Effector CD8-positive, alpha-beta T cell (primary cell): ENCODE measurements around the gene GRIA4.
"Not testable (repeated sequence)": the region's sequence is repeated elsewhere in the genome, so short reads cannot be mapped to it uniquely, and the experiment has no call there.

Experiments used
- DNase-seq: peaks from one replicate; lab custom pipeline; 2025; lab: John Stamatoyannopoulos, UW

GRIA4 gene

DNA sequence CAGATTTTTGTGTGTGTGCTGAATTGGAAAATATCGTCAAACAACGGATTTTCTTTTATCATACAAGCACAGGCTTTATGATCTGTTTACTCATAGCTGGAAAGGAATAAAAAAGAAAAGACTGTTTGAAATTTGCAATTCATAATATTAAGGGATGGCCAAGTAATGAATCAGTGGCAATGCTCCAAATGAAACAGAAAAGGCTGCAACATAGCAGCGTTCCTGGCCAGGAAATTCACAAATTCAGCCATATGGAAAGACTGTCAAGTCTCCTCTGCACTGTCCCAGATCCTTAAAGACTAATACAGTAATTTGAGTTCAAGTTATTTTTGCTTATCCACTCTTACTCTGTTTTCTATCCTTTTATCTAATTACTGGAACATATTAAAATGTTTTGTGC lies 313.9 kb downstream of the GRIA4 start:
- DNase-seq, result no peak

DNA sequence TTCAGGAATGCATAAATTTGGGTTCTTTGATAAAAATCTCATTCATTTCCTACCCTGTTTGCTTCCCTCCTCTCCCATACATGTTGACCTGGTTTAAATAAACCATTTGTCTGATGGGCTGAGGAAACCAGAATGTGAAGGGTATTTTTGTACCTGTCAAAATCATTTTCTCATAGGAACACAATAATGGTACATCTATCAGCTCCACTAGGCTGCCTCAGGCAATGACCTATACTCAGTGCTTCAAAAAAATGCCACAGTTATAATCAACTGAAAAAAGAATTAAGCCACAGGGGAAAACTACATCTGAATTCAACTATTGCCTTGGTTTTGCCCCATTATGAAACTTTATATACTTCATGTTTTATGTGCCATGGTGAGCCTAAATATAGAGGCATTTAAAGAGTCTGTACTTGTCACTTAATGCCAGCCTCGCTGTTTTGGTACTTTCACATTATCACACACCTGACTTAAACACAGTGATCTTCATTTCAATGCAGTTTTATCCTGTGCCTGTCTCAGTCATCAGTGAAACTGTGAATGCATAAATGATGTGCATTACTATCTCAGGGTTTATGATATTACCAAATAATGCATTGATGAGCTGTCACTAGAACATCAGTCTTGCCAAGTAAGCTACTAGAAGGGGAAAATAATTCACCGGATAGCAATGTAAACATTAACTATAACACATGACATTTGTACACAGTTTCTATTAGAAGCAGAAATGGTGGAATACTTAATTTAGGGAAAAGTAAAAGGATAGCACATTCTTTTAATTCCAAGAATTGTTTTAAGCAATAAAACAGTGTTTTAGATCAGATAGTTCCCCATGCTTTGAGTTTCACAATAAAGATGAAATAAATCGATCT lies 319.4 kb downstream of the GRIA4 start:
- DNase-seq, result no peak

DNA sequence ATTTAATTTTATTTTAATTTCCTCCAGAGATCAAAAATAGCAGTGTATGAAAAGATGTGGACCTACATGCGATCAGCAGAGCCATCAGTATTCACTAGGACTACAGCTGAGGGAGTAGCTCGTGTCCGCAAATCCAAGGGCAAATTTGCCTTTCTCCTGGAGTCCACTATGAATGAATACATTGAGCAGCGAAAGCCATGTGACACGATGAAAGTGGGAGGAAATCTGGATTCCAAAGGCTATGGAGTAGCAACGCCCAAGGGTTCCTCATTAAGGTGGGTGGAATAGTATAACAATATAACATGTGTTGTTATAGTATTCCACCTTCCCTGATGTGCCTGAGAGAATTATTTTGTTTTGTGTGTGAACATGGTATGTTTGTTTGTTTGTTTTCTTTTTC lies 323.8 kb downstream of the GRIA4 start:
- DNase-seq, result no peak

DNA sequence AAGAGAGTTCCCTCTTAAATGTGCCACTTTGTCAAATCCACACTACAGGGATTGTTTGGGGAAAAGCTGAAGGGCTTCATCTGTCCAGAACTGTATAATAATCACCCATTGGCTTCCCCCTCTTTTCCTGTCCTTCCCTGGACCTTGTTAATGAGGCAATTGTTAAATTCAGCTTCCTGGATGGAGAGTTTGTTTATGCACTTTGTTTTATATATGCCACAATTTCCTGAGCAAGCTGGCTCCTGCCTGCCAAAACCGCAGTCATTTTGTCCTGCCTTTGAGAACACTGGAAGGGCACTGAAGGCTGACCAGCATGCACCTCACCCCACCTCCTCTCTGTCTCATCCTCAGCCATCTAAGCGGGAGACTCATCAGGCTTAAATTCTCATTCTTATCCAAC lies 325.9 kb downstream of the GRIA4 start:
- DNase-seq, result no peak

DNA sequence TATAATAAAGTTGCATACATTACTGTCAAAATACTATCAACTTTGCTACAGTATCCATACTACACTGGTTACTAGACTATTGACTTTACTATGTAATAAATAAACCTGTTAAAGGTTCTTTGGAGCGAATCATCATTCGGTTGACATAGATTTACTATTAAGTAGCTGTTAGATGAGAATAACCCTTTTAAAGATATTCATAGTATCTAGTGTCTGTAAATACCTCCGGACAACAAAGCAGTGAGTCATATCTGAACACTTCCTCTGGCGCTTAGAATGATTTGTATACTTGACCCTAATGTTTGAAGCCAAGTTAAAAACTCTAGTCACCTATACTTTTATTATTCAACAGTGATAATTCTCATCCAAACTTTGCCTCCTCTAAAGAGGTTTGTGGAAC lies 327.5 kb downstream of the GRIA4 start:
- no peak for DNase-seq

DNA sequence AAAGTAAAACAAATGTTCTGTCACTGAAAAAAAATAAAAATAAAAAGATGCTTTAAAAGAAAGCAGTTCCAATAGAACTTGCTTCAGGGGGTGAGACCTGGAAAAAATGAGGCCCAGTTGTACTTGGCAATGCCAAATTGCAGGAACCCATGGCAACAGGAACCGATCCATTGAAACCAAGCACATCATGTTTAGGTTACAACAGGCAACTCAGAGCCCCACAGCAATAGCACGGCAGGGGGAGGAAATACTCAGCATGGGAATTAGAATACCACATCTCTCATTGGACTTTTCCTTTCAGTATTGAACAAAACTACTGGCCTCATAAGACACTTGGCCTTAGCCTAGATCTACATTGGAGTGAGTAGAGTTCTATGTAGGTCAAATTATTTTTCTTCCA lies 327.9 kb downstream of the GRIA4 start:
- DNase-seq, result no peak

DNA sequence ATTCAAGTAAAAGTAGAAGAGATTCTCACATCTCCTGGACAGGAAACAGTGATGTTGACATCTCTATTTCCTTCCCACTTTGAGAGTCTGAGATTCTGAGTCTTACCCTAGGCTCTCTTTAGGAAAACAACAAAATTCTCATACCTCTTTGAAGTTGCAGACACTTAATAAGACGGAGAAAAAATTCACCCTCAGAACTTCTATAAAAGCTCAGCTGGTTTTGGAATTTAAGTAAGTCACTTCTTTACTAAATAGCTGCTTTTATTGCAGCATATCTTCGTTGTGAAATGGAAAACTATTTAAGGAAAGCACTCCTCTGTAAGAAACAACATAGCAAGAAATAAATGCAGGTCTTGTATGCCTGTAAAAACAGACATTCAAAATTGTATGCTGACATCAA lies 333.0 kb downstream of the GRIA4 start:
- no peak for DNase-seq

DNA sequence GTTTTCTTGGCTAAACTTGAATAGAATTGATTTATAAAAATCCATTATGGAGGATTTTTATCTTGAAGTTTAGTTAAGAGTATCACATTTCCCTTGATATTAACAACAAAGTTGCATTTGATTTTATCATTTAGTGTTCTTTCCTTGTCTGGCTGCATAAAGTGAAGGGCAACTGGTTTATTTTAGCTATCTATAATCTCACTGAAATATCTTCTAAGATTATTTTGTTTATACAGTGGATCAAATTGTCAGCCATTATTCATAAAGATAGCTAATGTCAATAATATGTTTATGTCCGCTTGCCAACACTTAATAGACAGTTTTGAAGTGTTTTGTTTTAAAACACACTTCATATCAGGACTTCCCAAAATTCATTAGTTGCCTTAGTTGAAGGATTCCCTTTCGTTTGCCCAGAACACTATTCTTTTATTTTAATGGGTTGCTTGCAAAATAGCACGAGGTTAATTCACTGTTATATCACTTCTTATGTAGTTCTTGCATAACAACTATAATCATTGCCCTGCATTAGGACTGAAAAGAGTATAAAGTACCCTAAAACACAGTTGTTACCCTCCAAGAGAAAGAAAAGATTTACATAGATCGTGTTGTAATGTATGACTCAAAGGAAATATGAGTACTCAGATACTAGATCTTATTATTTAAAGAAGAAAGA lies 339.2 kb downstream of the GRIA4 start:
- no peak for DNase-seq

DNA sequence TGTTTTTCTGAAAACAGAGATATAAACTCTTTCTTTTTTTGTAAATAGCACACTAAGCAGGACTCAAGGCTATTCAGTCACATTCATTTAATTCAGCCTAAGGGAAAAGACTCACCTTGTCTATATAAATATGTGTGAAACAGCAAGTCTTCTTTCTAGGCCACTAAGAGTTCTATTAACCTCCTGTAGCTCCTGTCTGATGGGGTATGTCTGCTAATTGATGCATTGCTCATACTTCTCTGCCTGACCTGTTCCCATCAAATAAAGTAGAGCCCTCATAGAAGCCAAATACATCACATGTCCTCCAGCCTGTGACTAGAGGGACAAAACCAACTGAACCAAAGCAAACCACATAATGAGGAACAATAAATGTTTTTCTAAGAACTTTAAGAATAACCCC lies 344.0 kb downstream of the GRIA4 start:
- no peak for DNase-seq

DNA sequence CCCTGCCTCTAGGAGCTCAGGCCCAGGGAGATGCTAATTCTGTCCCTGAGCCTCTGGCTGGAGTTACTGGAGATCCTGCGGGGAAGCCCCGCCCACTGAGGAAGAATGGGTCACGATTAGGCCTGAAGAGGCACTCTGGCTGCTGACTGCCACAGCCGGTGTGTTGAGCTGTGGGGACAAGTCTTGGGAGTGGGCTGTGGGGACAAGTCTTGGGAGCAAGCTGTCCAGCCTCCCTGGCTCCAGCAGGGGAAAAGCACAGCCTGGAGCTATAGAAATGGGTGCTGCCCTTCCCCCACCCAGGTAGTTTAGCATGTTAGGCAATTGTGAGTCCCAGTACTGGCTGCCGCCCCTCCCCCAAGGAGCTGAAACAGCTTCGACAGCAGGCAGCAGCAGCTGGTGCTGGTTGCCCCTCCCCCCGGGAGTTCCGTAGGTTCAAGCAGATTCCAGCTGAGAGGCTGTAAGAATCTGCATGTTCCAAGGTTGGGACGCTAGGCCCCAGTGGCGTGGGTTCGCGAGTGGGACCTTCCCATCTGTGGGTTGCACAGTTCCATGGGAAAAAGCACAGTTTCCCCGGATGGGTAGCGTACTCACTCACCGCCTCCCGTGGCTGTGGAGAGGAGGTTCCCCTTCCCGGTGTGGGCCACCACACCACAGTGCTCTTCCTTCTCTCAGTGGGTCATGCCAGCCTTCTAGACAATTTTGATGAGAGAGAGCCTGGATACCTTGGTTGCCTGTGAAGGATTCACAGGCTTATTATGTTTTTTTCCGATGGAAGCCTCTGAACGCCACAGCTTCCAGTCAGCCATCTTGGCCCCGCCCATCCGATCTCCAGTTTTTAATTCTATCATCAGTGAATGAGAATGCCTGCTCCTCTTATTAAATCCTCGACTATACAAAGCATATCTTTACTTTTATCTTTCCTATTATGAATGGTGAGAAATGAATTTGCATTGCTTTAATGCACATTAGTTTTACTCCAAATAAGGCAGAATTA lies 350.7 kb downstream of the GRIA4 start:
- no peak for DNase-seq

DNA sequence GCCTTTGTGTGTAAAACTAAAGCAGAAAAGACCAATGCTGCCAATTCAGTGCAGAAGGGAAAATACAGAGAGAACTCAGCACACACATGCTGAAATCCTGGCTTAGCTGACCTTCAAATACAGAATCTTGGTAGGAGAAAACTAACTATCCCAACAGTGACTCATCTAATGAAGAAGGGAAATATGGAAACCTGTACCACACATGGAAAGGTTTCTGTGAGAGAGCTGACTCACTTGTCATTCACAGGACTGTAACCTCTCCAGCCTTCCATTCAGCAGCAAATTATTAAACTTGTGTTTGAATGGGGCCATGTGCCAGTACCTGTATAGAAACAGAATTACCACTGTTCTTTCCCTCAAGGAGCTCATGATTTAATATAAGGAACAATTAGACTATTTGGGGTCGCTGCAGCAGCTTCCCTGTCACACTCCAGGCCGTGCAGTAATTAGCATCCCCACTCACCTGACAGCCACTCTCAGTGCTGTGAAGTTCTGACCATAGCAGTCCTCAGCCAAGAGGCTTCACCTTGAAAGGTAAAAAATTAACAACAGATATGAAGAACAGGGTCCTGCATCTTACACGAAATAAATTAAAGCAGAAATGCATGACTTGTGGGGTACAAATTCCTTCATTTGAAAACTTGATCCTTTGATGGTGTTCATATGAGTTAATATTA lies 358.3 kb downstream of the GRIA4 start:
- no peak for DNase-seq

DNA sequence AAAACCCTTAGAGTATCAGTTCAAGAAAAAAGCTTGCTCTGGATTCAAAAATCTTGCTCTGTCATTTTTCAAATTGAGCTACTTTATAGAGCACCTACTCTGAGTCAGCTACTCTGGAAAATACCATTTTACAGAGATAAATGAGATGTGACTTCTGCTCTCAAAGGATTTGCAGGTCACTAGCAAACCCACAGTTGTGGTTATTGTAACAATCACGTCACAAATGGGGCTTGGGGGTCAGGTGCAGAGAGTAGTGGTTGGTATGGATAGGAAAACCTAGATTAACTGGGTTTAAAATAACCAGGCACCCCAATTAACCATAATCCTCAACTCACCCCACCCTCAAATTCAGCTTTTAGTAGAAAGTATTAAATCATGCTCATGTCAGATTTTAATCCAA lies 359.9 kb downstream of the GRIA4 start:
- no peak for DNase-seq

DNA sequence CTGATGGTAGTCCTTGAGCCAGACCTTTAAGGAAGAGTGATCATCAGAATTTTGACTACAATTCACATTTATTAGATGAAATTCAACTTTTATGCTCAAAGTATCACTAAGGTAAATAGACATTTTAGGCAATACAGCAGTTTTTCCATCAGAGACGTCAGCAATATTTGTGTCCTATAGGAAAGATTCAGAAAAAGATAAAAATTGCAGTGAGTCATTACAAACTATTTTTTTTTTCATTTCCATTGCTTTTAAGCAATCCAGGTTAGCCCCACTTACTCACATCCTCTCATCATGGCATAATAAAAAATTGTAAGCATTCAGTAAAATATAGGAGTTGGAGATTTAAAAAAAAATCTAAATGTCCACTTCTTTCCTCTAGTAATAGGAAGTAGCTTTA lies 365.3 kb downstream of the GRIA4 start:
- no peak for DNase-seq

DNA sequence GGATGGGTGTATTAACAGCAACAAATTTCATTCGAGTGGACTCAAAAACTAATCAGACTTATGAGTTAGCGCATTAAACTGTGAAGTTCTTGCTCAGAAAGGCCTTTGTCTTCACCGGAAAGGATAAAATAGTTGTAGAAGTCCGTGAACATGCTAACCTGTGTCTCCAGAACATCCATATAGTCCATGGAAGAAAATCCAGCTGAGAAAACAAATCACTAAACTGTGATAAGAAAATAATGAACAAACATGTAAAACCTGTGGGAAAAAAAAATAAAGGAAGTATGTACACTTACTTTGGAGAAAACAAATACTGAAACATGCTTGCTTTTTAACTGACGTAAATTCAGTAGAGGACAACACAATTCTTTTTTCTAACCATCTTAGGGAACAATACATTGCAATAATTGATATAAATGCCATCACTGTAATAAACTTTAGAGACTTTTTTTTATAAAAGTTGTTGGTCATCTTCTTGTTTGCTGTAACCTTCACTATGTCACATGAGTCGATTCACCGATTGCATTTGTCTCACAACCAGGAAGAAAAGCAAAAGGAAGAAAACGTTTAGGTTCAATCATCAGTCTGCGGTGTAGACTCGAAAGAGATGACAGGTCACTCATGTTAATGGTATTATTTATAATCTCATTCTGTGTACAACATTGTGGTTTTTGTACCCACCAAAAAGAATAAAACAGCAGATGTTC lies 370.3 kb downstream of the GRIA4 start:
- no peak for DNase-seq

DNA sequence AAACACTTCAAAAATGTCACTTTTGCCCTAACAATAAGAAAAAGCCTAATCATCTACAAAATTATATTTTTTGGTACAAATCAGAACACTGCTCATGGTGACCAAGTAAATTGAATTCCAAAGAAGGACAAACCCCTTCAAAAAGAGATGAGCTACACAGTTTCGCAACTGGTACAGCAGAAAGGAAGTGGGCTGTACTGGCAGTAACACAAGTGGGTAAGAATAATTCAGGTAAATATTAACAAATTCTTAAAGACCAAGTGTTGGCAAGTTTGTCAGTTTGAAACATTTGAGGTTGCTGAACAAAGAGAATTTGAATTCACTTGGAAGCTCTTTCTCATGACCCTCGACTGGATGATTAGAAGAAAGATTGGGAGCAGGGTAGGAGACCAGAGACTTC lies 376.7 kb downstream of the GRIA4 start:
- no peak for DNase-seq

DNA sequence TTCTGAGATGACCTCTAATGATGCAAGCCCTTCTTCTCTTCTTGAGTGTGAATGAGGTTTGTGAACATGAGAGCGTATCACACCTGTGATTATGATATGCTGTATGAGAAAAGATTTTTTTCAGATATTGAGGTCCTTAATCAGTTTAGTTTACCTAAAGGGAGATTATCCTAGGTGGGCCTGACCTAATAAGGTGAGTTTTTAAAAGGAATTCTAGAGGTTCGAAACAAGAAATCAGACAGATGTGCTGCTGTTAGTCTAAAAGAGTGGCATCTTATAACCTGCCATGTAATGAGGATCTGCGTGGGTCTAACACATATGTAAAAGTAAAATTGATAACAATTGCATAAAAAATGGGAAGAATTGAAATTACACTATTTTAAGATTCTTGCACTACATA lies 378.3 kb downstream of the GRIA4 start:
- DNase-seq, result no peak

DNA sequence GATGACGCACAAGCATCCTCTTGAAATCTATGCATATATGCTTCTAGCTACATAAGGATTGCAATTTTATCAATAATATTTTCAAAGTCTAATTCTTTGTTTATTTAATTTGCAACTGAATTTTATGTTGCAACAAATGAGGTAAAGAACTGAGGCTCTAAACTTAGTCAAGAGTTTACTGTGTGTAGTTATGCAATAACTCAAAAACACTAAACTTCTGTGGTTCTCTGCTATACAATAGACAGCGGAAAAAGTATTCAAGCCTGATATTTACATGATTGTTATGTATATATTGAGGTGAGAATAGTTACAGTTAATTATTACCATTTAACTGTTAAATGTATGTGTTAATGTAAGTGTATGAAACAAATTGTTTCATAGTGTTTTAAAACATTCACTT lies 379.3 kb downstream of the GRIA4 start:
- no peak for DNase-seq

DNA sequence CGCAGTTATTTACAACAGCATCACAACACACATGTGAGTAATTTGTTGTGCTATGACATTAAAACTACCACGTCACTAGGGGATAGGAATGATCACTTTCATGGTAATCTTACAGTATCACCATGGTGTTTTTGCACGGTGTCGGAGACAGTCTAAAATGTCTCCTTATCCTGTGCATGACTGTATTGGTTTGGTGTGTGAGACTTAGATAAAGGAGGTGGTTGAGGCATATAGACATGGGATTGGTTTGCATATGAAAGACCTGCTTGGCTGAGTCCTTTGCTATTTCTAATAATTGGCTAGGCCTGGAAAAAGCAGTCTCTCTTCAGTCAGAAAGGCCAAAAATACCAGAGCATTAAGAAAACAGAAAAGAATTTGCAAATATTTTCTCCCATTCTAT lies 382.0 kb downstream of the GRIA4 start:
- no peak for DNase-seq

DNA sequence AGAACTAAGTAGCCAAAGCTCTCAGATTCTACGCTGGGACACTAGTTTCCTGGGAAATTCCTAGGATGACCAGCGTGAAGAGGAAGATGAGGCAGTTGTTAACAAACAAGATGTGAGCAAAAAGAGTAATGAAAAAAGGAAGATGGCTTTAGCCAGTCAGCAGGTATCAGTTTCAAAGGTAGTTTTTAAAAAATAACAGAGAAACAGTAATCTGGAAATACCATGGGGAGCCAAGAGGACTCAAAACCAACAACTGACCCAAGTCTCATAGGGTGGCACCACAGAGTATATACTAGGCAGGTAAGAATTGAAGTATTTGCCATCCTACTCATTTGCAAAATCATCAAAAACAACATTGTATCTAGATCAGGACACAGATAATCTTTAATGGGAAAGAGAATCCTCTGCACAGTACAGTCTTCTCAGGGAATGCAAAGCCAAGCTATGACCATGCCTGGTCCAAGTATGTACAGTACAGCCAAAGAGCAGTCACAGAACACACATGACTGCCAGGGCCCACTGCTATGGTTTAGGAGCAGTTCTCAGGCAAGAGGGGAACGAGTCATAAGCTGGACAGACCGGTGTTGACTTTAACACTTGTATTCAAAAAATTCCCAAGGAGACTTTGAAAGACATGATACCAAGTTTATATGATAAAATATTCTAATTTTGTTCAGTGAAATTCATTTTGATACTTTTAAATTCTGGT lies 391.6 kb downstream of the GRIA4 start:
- no peak for DNase-seq

DNA sequence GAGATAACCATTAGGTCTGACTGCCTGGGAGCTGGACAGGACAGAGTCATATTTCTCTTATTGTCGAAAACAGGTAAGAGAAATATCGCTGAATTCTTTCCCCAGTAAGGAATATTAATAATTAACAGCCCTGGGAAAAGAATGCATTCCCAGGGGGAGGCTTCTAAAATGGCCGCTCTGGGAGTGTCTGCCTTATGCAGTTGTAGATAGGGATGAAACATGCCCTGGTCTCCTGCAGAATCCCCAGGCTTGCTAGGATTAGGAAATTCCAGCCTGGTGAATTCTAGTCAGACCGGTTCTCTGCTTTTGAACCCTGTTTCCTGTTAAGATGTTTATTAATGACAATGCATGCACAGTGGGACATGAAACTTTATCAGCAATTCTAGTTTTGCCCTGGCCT lies 393.2 kb downstream of the GRIA4 start:
- not testable (repeated sequence) for DNase-seq

DNA sequence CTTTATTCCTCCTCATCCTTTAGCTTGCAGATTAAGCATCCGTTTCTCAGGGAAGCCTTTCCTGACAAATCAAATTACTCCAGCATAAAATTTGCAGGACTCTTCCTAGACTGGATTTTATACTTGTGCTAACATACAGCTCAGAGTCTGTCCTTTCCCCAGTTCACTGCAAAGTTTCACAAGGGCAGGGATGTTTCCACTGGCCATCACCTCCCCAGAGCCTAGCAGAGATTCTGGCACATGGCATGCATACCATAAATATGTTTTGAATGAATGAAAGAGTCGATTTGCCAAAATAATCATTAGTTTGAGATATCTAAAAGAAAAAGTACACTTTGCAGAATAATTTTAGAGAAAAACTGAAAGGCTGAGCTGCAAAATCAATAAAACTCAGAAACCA lies 401.6 kb downstream of the GRIA4 start:
- DNase-seq, result no peak
